ENCODE measurements around the gene EPHB1. TPM values are rescaled to one million over a fixed set of nuclear protein-coding genes. Genes with fewer than 3 reads are reported as not detected.

The EPHB1 gene
- 0.07 to 0.24 TPM (median 0.09 TPM) in 4 of 5 replicates, not detected in the other for total RNA-seq (2022; extraction: Qiagen RNA extraction)

DNA sequence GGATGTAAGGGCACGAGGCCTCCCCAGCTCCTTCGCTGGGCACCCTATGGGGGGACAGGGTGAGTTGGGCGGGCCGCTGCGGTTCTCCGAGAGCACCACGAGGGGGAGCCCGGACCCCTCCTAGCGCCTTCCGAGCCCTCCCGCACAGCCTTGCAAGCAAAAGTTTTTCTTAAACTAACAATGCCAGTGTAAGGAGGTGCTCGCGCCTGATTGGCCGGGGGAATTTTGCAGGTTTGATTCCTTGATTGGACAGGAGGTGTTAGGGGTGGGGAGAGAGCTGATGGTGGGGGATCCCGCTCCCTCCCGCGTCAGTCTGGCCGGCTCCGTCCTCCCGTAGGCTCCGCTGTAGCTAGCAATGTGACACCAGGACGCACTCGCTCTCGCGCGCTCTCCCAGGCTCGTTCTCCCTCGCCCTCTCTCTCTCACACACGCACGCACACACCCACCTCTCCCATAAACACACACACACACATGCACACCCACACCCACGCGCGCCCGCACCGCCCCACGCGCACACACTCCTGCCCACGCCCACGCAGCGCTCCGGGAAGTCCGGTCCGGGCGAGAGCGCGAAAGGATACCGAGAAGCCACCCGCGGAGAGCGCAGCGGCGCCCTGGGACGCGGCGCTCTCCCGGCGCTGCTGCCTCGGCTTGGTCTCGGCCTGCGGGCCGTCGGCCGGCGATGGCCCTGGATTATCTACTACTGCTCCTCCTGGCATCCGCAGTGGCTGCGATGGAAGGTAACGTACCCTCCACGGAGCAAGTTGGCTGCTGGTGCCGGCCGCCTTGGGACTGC lies at the start of gene EPHB1:
TSS of gene EPHB1 (plus strand) at position 311 of the 796 bp plus-strand sequence.

Other genes with a start within 250 kb of the EPHB1 start
- gene KY, start 144.2 kb upstream of the EPHB1 start, total RNA-seq (2022; extraction: Qiagen RNA extraction), result 0.06 to 0.13 TPM (median 0.09 TPM) in 5 replicates

Data from A549 treated with dexamethasone at 1 μM for 4 hours (cell line).